H9 (cell line): Measurements from ENCODE around the gene HERC6. TPM values are rescaled to one million over a fixed set of nuclear protein-coding genes. Genes with fewer than 3 reads are reported as not detected.

ENCODE experiments used
- DNase-seq: peaks from one replicate; pipeline ENCODE4 v3.0.0-alpha.2; 2017
- H2AFZ ChIP-seq: one replicate; pipeline ENCODE4 v1.6.1; 2013; ENCODE audit warnings: mild to moderate bottlenecking, low read length, control low read depth, moderate library complexity
- H2AK5ac ChIP-seq: 2 replicates; pipeline ENCODE4 v1.6.1; 2013; ENCODE audit warnings: low read length, control low read depth, mixed read lengths; ENCODE audit not compliant: insufficient read length
- H2BK120ac ChIP-seq: one replicate; pipeline ENCODE4 v1.6.1; 2013; ENCODE audit warnings: low read depth, mild to moderate bottlenecking, low read length, control low read depth, inconsistent platforms; ENCODE audit not compliant: poor library complexity, severe bottlenecking
- H2BK12ac ChIP-seq: 2 replicates; pipeline ENCODE4 v1.6.1; 2013; ENCODE audit warnings: low read length, control low read depth, mixed read lengths, low read depth; ENCODE audit not compliant: insufficient read length
- H2BK15ac ChIP-seq: 2 replicates; pipeline ENCODE4 v1.6.1; 2013; ENCODE audit warnings: low read depth, low read length, control low read depth
- H2BK20ac ChIP-seq: one replicate; pipeline ENCODE4 v1.6.1; 2013; ENCODE audit warnings: low read depth, mild to moderate bottlenecking, low read length, control low read depth, inconsistent platforms; ENCODE audit not compliant: poor library complexity, severe bottlenecking
- H2BK5ac ChIP-seq: 2 replicates; pipeline ENCODE4 v1.6.1; 2013; ENCODE audit warnings: low read length, control low read depth, mixed read lengths; ENCODE audit not compliant: insufficient read length
- H3K14ac ChIP-seq: 2 replicates; pipeline ENCODE4 v1.6.1; 2013; ENCODE audit warnings: low read length, control low read depth; ENCODE audit not compliant: insufficient read depth
- H3K18ac ChIP-seq: 2 replicates; pipeline ENCODE4 v1.6.1; 2013; ENCODE audit warnings: low read depth, mild to moderate bottlenecking, mixed read lengths, low read length, control low read depth; ENCODE audit not compliant: insufficient read length
- H3K23ac ChIP-seq: 2 replicates; pipeline ENCODE4 v1.6.1; 2013; ENCODE audit warnings: low read length, control low read depth, mixed read lengths, low read depth; ENCODE audit not compliant: insufficient read length
- H3K23me2 ChIP-seq: 2 replicates; pipeline ENCODE4 v1.6.1; 2013; ENCODE audit warnings: low read depth, mild to moderate bottlenecking, mixed read lengths, low read length, control low read depth; ENCODE audit not compliant: insufficient read length, poor library complexity, severe bottlenecking
- H3K27ac ChIP-seq: 2 replicates; pipeline ENCODE4 v1.5.1; 2013; ENCODE audit warnings: low read length, control low read depth, mixed read lengths, low read depth; ENCODE audit not compliant: insufficient read length
- H3K27me3 ChIP-seq: 2 replicates; pipeline ENCODE4 v1.6.1; 2013; ENCODE audit warnings: low read length, control low read depth, inconsistent platforms; ENCODE audit not compliant: insufficient read depth
- H3K4ac ChIP-seq: 2 replicates; pipeline ENCODE4 v1.6.1; 2013; ENCODE audit warnings: low read depth, mild to moderate bottlenecking, control low read depth, inconsistent platforms, low read length, moderate library complexity
- H3K4me1 ChIP-seq: 2 replicates; pipeline ENCODE4 v1.6.1; 2013; ENCODE audit warnings: low read length, control low read depth, inconsistent platforms; ENCODE audit not compliant: insufficient read depth
- H3K4me2 ChIP-seq: 2 replicates; pipeline ENCODE4 v1.6.1; 2013; ENCODE audit warnings: low read length, control low read depth, mixed read lengths; ENCODE audit not compliant: insufficient read length, insufficient read depth
- H3K56ac ChIP-seq: 2 replicates; pipeline ENCODE4 v1.6.1; 2013; ENCODE audit warnings: low read depth, mild to moderate bottlenecking, mixed read lengths, low read length, control low read depth; ENCODE audit not compliant: insufficient read length
- H3K79me1 ChIP-seq: 2 replicates; pipeline ENCODE4 v1.6.1; 2013; ENCODE audit warnings: low read depth, mild to moderate bottlenecking, moderate library complexity, low read length, control low read depth, inconsistent platforms; ENCODE audit not compliant: insufficient read depth, poor library complexity, severe bottlenecking
- H3K79me2 ChIP-seq: 2 replicates; pipeline ENCODE4 v1.6.1; 2013; ENCODE audit warnings: low read length, control low read depth, inconsistent platforms; ENCODE audit not compliant: insufficient read depth
- H3K9ac ChIP-seq: 2 replicates; pipeline ENCODE4 v1.6.1; 2013; ENCODE audit warnings: low read length, control low read depth, mixed read lengths; ENCODE audit not compliant: insufficient read length; ENCODE audit errors: extremely low read depth
- H3K9me3 ChIP-seq: one replicate; pipeline ENCODE4 v1.6.1; 2013; ENCODE audit warnings: low read depth, low read length, inconsistent platforms; ENCODE audit not compliant: control insufficient read depth
- H3T11ph ChIP-seq: one replicate; pipeline ENCODE4 v1.6.1; 2013; ENCODE audit warnings: mild to moderate bottlenecking, low read length, control low read depth, inconsistent platforms
- H4K20me1 ChIP-seq: one replicate; pipeline ENCODE4 v1.6.1; 2013; ENCODE audit not compliant: control insufficient read depth, insufficient read length, insufficient read depth
- H4K5ac ChIP-seq: 2 replicates; pipeline ENCODE4 v1.6.1; 2013; ENCODE audit warnings: low read depth, mild to moderate bottlenecking, mixed read lengths, low read length, control low read depth; ENCODE audit not compliant: insufficient read length
- H4K8ac ChIP-seq: replicated peaks from 2 replicates; pipeline ENCODE4 v1.6.1; 2013; ENCODE audit warnings: low read length, control low read depth, mixed read lengths, low read depth; ENCODE audit not compliant: insufficient read length
- H4K91ac ChIP-seq: 2 replicates; pipeline ENCODE4 v1.6.1; 2013; ENCODE audit warnings: low read depth, mild to moderate bottlenecking, moderate library complexity, mixed read lengths, low read length, control low read depth; ENCODE audit not compliant: insufficient read length
- H3K27ac Mint-ChIP-seq, 3 experiments: 2 replicates in 2 of 3; 3 replicates in 1 of 3; pipeline ENCODE4 v1.8.0; 2020 to 2021; ENCODE audit warnings: mixed read lengths in 3 of 3, mild to moderate bottlenecking in 1 of 3, moderate library complexity in 1 of 3
- H3K27me3 Mint-ChIP-seq: 2 replicates; pipeline ENCODE4 v1.8.0; 2021; ENCODE audit warnings: low read depth, mild to moderate bottlenecking, moderate library complexity, mixed read lengths
- H3K36me3 Mint-ChIP-seq, 3 experiments: 2 replicates in 2 of 3; 3 replicates in 1 of 3; pipeline ENCODE4 v1.8.0; 2020 to 2021; ENCODE audit warnings: low read depth in 3 of 3, mixed read lengths in 3 of 3; ENCODE audit not compliant: insufficient read depth in 1 of 3
- H3K4me1 Mint-ChIP-seq, 2 experiments: 2 replicates each; pipeline ENCODE4 v1.8.0; 2020; ENCODE audit warnings: mixed read lengths in 2 of 2
- H3K4me3 Mint-ChIP-seq, 2 experiments: 2 replicates in 1 of 2; 3 replicates in 1 of 2; pipeline ENCODE4 v1.8.0; 2020 to 2021; ENCODE audit warnings: mild to moderate bottlenecking in 2 of 2, mixed read lengths in 2 of 2, moderate library complexity in 1 of 2
- H3K9me3 Mint-ChIP-seq, 2 experiments: 2 replicates in 1 of 2; 3 replicates in 1 of 2; pipeline ENCODE4 v1.8.0; 2020; ENCODE audit warnings: mild to moderate bottlenecking in 2 of 2, mixed read lengths in 2 of 2, moderate library complexity in 1 of 2
- CTCF ChIP-seq: fragments of 200-600 bp; sonication (generic); conservative IDR thresholded peaks from 3 replicates; pipeline ENCODE4 v1.8.0; 2021; ENCODE audit warnings: antibody characterized with exemption, mild to moderate bottlenecking
- WGBS: extraction: QIAGEN DNeasy Blood & Tissue Kit; methylation state at CpG from one replicate; pipeline ENCODE4 v1.1.7; 2013; ENCODE audit warnings: missing lambda C conversion rate, low lambda C conversion rate, mixed read lengths; ENCODE audit not compliant: insufficient read length; ENCODE audit errors: extremely low coverage; 5-methylcytosine and 5-hydroxymethylcytosine counted together
- total RNA-seq: library from RNA; stranded (reverse); gene quantifications from 2 replicates; pipeline ENCODE4 v1.2.1, GENCODE V29; 2021

Gene HERC6
- total RNA-seq, 1 experiment from 2014 or later = 8.2 TPM

- no peak overlapping the region for H4K91ac ChIP-seq
- H3K79me1 ChIP-seq = no peaks in the 10 kb centered on the region
- no peaks in the 10 kb centered on the region for H4K20me1 ChIP-seq
- H2BK20ac ChIP-seq = no peak overlapping the region
- H3K27ac Mint-ChIP-seq = no peak overlapping the region
- WGBS = no CpG with 5 or more reads among the region's 1 CpG
- H3K4me3 Mint-ChIP-seq = no peak overlapping the region
- H3K4me1 Mint-ChIP-seq = no peaks in the 10 kb centered on the region
- no peak overlapping the region for H3K14ac ChIP-seq
- no peaks in the 10 kb centered on the region for H3K36me3 Mint-ChIP-seq
- H3K9ac ChIP-seq = no peak overlapping the region
- H3K27me3 ChIP-seq = no peaks in the 10 kb centered on the region
- DNase-seq = no peak
- H3K27ac ChIP-seq = no peak overlapping the region
- no peak overlapping the region for H2AK5ac ChIP-seq
- H4K5ac ChIP-seq = no peak overlapping the region
- no peak overlapping the region for H2BK120ac ChIP-seq
- no peak overlapping the region for H3K56ac ChIP-seq
- H3K23ac ChIP-seq = no peak overlapping the region
- no peak overlapping the region for H2BK12ac ChIP-seq
- H2AFZ ChIP-seq = no peak overlapping the region
- no peak overlapping the region for H3K4ac ChIP-seq
- no peaks in the 10 kb centered on the region for H3K27me3 Mint-ChIP-seq
- H2BK15ac ChIP-seq = no peak overlapping the region
- H3K9me3 Mint-ChIP-seq = no peaks in the 10 kb centered on the region
- no peak overlapping the region for H3K4me2 ChIP-seq
- no peaks in the 10 kb centered on the region for H3K4me1 ChIP-seq
- TF ChIP-seq CTCF = no peak
- H2BK5ac ChIP-seq = no peak overlapping the region
- H3K18ac ChIP-seq = no peak overlapping the region
- no peaks in the 10 kb centered on the region for H3K79me2 ChIP-seq
- no peaks in the 10 kb centered on the region for H3K9me3 ChIP-seq
- no peaks in the 10 kb centered on the region for H3K23me2 ChIP-seq
- H3T11ph ChIP-seq = no peak overlapping the region
- no peak overlapping the region for H4K8ac ChIP-seq
These were observed 42.2 kb downstream of the HERC6 start for GRCh38 chr4:88420844-88421243.
